Activated naive CD4-positive, alpha-beta T cell treated with anti-CD3 and anti-CD28 coated beads, Interleukin-2, amount 10 ng/mL, durations not matched to agents 7 days and 5 days (primary cell): ENCODE measurements around the gene FOXP1.

Experiments used
- CTCF ChIA-PET: fragments of 350-600 bp; sonication (Branson Sonifier 250); formaldehyde crosslinking; loops from one replicate; lab custom pipeline; 2021; ENCODE audit warnings: antibody characterized with exemption; lab: Charles Lee
- DNase-seq: peaks from one replicate; pipeline ENCODE4 v3.0.0-alpha.2; 2020
- H3K27ac Mint-ChIP-seq: one replicate; pipeline ENCODE4 v1.8.0; 2021; ENCODE audit warnings: mild to moderate bottlenecking, moderate library complexity, mixed read lengths
- H3K27me3 Mint-ChIP-seq: one replicate; pipeline ENCODE4 v1.8.0; 2021; ENCODE audit warnings: mild to moderate bottlenecking, mixed read lengths
- H3K36me3 Mint-ChIP-seq: one replicate; pipeline ENCODE4 v1.8.0; 2021; ENCODE audit warnings: mixed read lengths
- H3K4me1 Mint-ChIP-seq: one replicate; pipeline ENCODE4 v1.8.0; 2021; ENCODE audit warnings: mixed read lengths
- H3K4me3 Mint-ChIP-seq: one replicate; pipeline ENCODE4 v1.8.0; 2021; ENCODE audit warnings: mild to moderate bottlenecking, moderate library complexity, mixed read lengths
- H3K9me3 Mint-ChIP-seq: one replicate; pipeline ENCODE4 v1.8.0; 2021; ENCODE audit warnings: mixed read lengths

Gene FOXP1

GRCh38 chr3:71478568-71478967 is 105.0 kb downstream of the FOXP1 start:
- Mint-ChIP-seq H3K27ac (no peak overlapping the region), H3K36me3 (peaks cover 21% of the 10 kb centered on the region), H3K4me3 (no peak overlapping the region), H3K27me3 (no peaks in the 10 kb centered on the region), H3K4me1 (peaks cover 47% of the 10 kb centered on the region), H3K9me3 (peaks cover 5% of the 10 kb centered on the region)
- DNase-seq, result peak; percentile 38
- CTCF ChIA-PET, result no interaction called here

- Mint-ChIP-seq H3K27ac (no peak overlapping the region), H3K9me3 (peaks cover 17% of the 10 kb centered on the region), H3K36me3 (peaks cover 32% of the 10 kb centered on the region), H3K4me3 (no peak overlapping the region), H3K27me3 (no peaks in the 10 kb centered on the region), H3K4me1 (peaks cover 36% of the 10 kb centered on the region)
- CTCF ChIA-PET, result interaction anchor here (0.7 to 1.1 kb wide), 2 partner anchors 16 to 28 kb away, joined by 3 read pairs; no protein-coding TSS in a partner anchor
- DNase-seq, result no peak
These were observed 106.6 kb downstream of the FOXP1 start for GRCh38 chr3:71476950-71477349.

- CTCF ChIA-PET, result interaction anchor here (1.3 kb wide), 1 partner anchor 11 kb away, joined by 5 read pairs; no protein-coding TSS in a partner anchor
- H3K27ac Mint-ChIP-seq, result no peak overlapping the region
- H3K4me3 Mint-ChIP-seq, result no peak overlapping the region
These were observed 114.4 kb downstream of the FOXP1 start for GRCh38 chr3:71469138-71469435.

GRCh38 chr3:71468311-71469137 is 115.0 kb downstream of the FOXP1 start:
- no peak for DNase-seq
- no peak overlapping the region for H3K4me3 Mint-ChIP-seq
- H3K27ac Mint-ChIP-seq, result no peak overlapping the region
- peaks cover 11% of the 10 kb centered on the region for H3K9me3 Mint-ChIP-seq
- H3K4me1 Mint-ChIP-seq, result peaks cover 18% of the 10 kb centered on the region
- H3K27me3 Mint-ChIP-seq, result no peaks in the 10 kb centered on the region
- H3K36me3 Mint-ChIP-seq, result peaks cover 27% of the 10 kb centered on the region
- CTCF ChIA-PET, result no interaction called here

More at GRCh38 chr3:71469138-71469435, 114.4 kb downstream of the FOXP1 start:
- H3K4me1 Mint-ChIP-seq, result peaks cover 18% of the 10 kb centered on the region
- H3K27me3 Mint-ChIP-seq, result no peaks in the 10 kb centered on the region
- peaks cover 15% of the 10 kb centered on the region for H3K9me3 Mint-ChIP-seq
- no peak for DNase-seq
- H3K36me3 Mint-ChIP-seq, result peaks cover 28% of the 10 kb centered on the region

- Mint-ChIP-seq H3K36me3 (peaks cover 23% of the 10 kb centered on the region), H3K4me3 (no peak overlapping the region), H3K4me1 (peaks cover 25% of the 10 kb centered on the region), H3K27me3 (no peaks in the 10 kb centered on the region), H3K27ac (no peak overlapping the region), H3K9me3 (no peaks in the 10 kb centered on the region)
- CTCF ChIA-PET, result no interaction called here
- no peak for DNase-seq
These were observed 117.0 kb downstream of the FOXP1 start for GRCh38 chr3:71466483-71466882.

- DNase-seq, result no peak
- H3K27ac Mint-ChIP-seq, result peak overlapping the region; percentile 25
- CTCF ChIA-PET, result no interaction called here
- H3K27me3 Mint-ChIP-seq, result no peaks in the 10 kb centered on the region
- H3K36me3 Mint-ChIP-seq, result peaks cover 30% of the 10 kb centered on the region
- H3K9me3 Mint-ChIP-seq, result no peaks in the 10 kb centered on the region
- no peak overlapping the region for H3K4me3 Mint-ChIP-seq
- peaks cover 34% of the 10 kb centered on the region for H3K4me1 Mint-ChIP-seq
These were observed 118.0 kb downstream of the FOXP1 start for GRCh38 chr3:71465371-71466036.

GRCh38 chr3:71464613-71465012 is 118.9 kb downstream of the FOXP1 start:
- Mint-ChIP-seq H3K4me3 (no peak overlapping the region), H3K4me1 (peaks cover 33% of the 10 kb centered on the region), H3K36me3 (peaks cover 28% of the 10 kb centered on the region), H3K27me3 (no peaks in the 10 kb centered on the region), H3K9me3 (no peaks in the 10 kb centered on the region), H3K27ac (no peak overlapping the region)
- DNase-seq, result no peak
- CTCF ChIA-PET, result no interaction called here

- H3K27me3 Mint-ChIP-seq, result no peaks in the 10 kb centered on the region
- DNase-seq, result no peak
- H3K4me1 Mint-ChIP-seq, result peaks cover 26% of the 10 kb centered on the region
- CTCF ChIA-PET, result interaction anchor here (0.6 kb wide), 1 partner anchor 48 kb away, joined by 3 read pairs; no protein-coding TSS in a partner anchor
- no peak overlapping the region for H3K27ac Mint-ChIP-seq
- H3K4me3 Mint-ChIP-seq, result no peak overlapping the region
- peaks cover 27% of the 10 kb centered on the region for H3K36me3 Mint-ChIP-seq
- no peaks in the 10 kb centered on the region for H3K9me3 Mint-ChIP-seq
These were observed 119.9 kb downstream of the FOXP1 start for GRCh38 chr3:71463617-71464016.

- no peak for DNase-seq
- H3K27me3 Mint-ChIP-seq, result no peaks in the 10 kb centered on the region
- H3K27ac Mint-ChIP-seq, result no peak overlapping the region
- H3K4me1 Mint-ChIP-seq, result peaks cover 31% of the 10 kb centered on the region
- H3K9me3 Mint-ChIP-seq, result no peaks in the 10 kb centered on the region
- H3K36me3 Mint-ChIP-seq, result peaks cover 23% of the 10 kb centered on the region
- CTCF ChIA-PET, result no interaction called here
- no peak overlapping the region for H3K4me3 Mint-ChIP-seq
These were observed 120.9 kb downstream of the FOXP1 start for GRCh38 chr3:71462586-71462985.

- H3K27ac Mint-ChIP-seq, result no peak overlapping the region
- peaks cover 23% of the 10 kb centered on the region for H3K36me3 Mint-ChIP-seq
- H3K27me3 Mint-ChIP-seq, result no peaks in the 10 kb centered on the region
- H3K4me1 Mint-ChIP-seq, result peaks cover 36% of the 10 kb centered on the region
- no peak for DNase-seq
- no peaks in the 10 kb centered on the region for H3K9me3 Mint-ChIP-seq
- H3K4me3 Mint-ChIP-seq, result no peak overlapping the region
- CTCF ChIA-PET, result no interaction called here
These were observed 121.6 kb downstream of the FOXP1 start for GRCh38 chr3:71461749-71462483.

- no peak for DNase-seq
- H3K4me3 Mint-ChIP-seq, result no peak overlapping the region
- CTCF ChIA-PET, result interaction anchor here (1.1 to 1.6 kb wide), 4 partner anchors 16 to 64 kb away, joined by 3 to 4 read pairs (median 3); no protein-coding TSS in a partner anchor
These were observed 122.4 kb downstream of the FOXP1 start for GRCh38 chr3:71461114-71461513.

GRCh38 chr3:71458895-71459294 is 124.6 kb downstream of the FOXP1 start:
- Mint-ChIP-seq H3K4me1 (peaks cover 62% of the 10 kb centered on the region), H3K4me3 (no peak overlapping the region)
- CTCF ChIA-PET, result interaction anchor here (0.7 to 1.2 kb wide), 3 partner anchors 14 to 158 kb away, joined by 3 to 4 read pairs (median 3); no protein-coding TSS in a partner anchor

More at GRCh38 chr3:71461114-71461513, 122.4 kb downstream of the FOXP1 start:
- Mint-ChIP-seq H3K36me3 (peaks cover 20% of the 10 kb centered on the region), H3K27ac (peak overlapping the region; percentile 4), H3K4me1 (peaks cover 43% of the 10 kb centered on the region), H3K9me3 (no peaks in the 10 kb centered on the region), H3K27me3 (no peaks in the 10 kb centered on the region)

GRCh38 chr3:71456826-71457225 is 126.7 kb downstream of the FOXP1 start:
- CTCF ChIA-PET, result interaction anchor here (1.0 to 1.8 kb wide), 2 partner anchors 25 to 129 kb away, joined by 3 to 6 read pairs; no protein-coding TSS in a partner anchor
- Mint-ChIP-seq H3K9me3 (no peaks in the 10 kb centered on the region), H3K27ac (peak overlapping the region; percentile 97), H3K36me3 (peaks cover 13% of the 10 kb centered on the region), H3K27me3 (no peaks in the 10 kb centered on the region), H3K4me3 (peak overlapping the region; percentile 46), H3K4me1 (peaks cover 79% of the 10 kb centered on the region)
- DNase-seq, result no peak

More at GRCh38 chr3:71458895-71459294, 124.6 kb downstream of the FOXP1 start:
- Mint-ChIP-seq H3K9me3 (no peaks in the 10 kb centered on the region), H3K36me3 (peaks cover 18% of the 10 kb centered on the region), H3K27me3 (no peaks in the 10 kb centered on the region), H3K27ac (no peak overlapping the region)
- DNase-seq, result no peak

- Mint-ChIP-seq H3K36me3 (peaks cover 11% of the 10 kb centered on the region), H3K27me3 (no peaks in the 10 kb centered on the region), H3K27ac (peak overlapping the region; percentile 97), H3K9me3 (no peaks in the 10 kb centered on the region), H3K4me3 (peak overlapping the region; percentile 46), H3K4me1 (peaks cover 80% of the 10 kb centered on the region)
- no peak for DNase-seq
- CTCF ChIA-PET, result interaction anchor here (0.8 to 1.8 kb wide), 3 partner anchors 24 to 130 kb away, joined by 3 to 6 read pairs (median 3); no protein-coding TSS in a partner anchor
These were observed 127.4 kb downstream of the FOXP1 start for GRCh38 chr3:71456156-71456555.
